Neural crest cell (in vitro differentiated cells): ENCODE measurements around the gene ADAM17. TPM values are rescaled to one million over a fixed set of nuclear protein-coding genes. Genes with fewer than 3 reads are reported as not detected.

ENCODE experiments used
- DNase-seq: peaks from one replicate; pipeline ENCODE4 v3.0.0; 2021; ENCODE audit warnings: low read depth, mixed read lengths, low spot score
- H3K27ac Mint-ChIP-seq: one replicate; pipeline ENCODE4 v1.8.0; 2021; ENCODE audit warnings: mild to moderate bottlenecking, mixed read lengths; ENCODE audit not compliant: unreplicated experiment
- H3K27me3 Mint-ChIP-seq: 2 replicates; pipeline ENCODE4 v1.8.0; 2021; ENCODE audit warnings: low read depth, mild to moderate bottlenecking, mixed read lengths
- H3K36me3 Mint-ChIP-seq: 2 replicates; pipeline ENCODE4 v1.8.0; 2021; ENCODE audit warnings: low read depth, mild to moderate bottlenecking, mixed read lengths
- H3K4me1 Mint-ChIP-seq: 2 replicates; pipeline ENCODE4 v1.8.0; 2021; ENCODE audit warnings: mixed read lengths
- H3K4me3 Mint-ChIP-seq: one replicate; pipeline ENCODE4 v1.8.0; 2021; ENCODE audit warnings: mild to moderate bottlenecking, mixed read lengths
- H3K9me3 Mint-ChIP-seq: 2 replicates; pipeline ENCODE4 v1.8.0; 2021; ENCODE audit warnings: mixed read lengths
- total RNA-seq: library from RNA; stranded (reverse); gene quantifications from 2 replicates; pipeline ENCODE4 v1.2.1, GENCODE V29; 2021
- TF ChIP-seq, protein P1 (sequence below): fragments of 200-600 bp; sonication (generic); conservative IDR thresholded peaks from 2 replicates; pipeline ENCODE4 v1.5.0; 2021; ENCODE audit warnings: antibody characterized with exemption, mild to moderate bottlenecking

The ADAM17 gene
- total RNA-seq, 1 donor from 2014 or later = 39.6 TPM

- Mint-ChIP-seq H3K9me3 (no peaks in the 10 kb centered on the region), H3K36me3 (no peaks in the 10 kb centered on the region), H3K4me3 (no peak overlapping the region), H3K27ac (no peak overlapping the region), H3K27me3 (no peaks in the 10 kb centered on the region), H3K4me1 (peaks cover 5% of the 10 kb centered on the region)
- TF ChIP-seq, protein P1, sequence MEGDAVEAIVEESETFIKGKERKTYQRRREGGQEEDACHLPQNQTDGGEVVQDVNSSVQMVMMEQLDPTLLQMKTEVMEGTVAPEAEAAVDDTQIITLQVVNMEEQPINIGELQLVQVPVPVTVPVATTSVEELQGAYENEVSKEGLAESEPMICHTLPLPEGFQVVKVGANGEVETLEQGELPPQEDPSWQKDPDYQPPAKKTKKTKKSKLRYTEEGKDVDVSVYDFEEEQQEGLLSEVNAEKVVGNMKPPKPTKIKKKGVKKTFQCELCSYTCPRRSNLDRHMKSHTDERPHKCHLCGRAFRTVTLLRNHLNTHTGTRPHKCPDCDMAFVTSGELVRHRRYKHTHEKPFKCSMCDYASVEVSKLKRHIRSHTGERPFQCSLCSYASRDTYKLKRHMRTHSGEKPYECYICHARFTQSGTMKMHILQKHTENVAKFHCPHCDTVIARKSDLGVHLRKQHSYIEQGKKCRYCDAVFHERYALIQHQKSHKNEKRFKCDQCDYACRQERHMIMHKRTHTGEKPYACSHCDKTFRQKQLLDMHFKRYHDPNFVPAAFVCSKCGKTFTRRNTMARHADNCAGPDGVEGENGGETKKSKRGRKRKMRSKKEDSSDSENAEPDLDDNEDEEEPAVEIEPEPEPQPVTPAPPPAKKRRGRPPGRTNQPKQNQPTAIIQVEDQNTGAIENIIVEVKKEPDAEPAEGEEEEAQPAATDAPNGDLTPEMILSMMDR = peak; percentile 25
- DNase-seq = no peak
These were observed 18.2 kb upstream of the ADAM17 start for GRCh38 chr2:9573840-9574239.

- peaks cover 5% of the 10 kb centered on the region for H3K4me1 Mint-ChIP-seq
- no peak overlapping the region for H3K4me3 Mint-ChIP-seq
- no peaks in the 10 kb centered on the region for H3K36me3 Mint-ChIP-seq
- no peak for DNase-seq
- no peaks in the 10 kb centered on the region for H3K27me3 Mint-ChIP-seq
- TF ChIP-seq, protein P1 = no peak
- no peaks in the 10 kb centered on the region for H3K9me3 Mint-ChIP-seq
- no peak overlapping the region for H3K27ac Mint-ChIP-seq
These were observed 17.5 kb upstream of the ADAM17 start for GRCh38 chr2:9573013-9573720.

DNA sequence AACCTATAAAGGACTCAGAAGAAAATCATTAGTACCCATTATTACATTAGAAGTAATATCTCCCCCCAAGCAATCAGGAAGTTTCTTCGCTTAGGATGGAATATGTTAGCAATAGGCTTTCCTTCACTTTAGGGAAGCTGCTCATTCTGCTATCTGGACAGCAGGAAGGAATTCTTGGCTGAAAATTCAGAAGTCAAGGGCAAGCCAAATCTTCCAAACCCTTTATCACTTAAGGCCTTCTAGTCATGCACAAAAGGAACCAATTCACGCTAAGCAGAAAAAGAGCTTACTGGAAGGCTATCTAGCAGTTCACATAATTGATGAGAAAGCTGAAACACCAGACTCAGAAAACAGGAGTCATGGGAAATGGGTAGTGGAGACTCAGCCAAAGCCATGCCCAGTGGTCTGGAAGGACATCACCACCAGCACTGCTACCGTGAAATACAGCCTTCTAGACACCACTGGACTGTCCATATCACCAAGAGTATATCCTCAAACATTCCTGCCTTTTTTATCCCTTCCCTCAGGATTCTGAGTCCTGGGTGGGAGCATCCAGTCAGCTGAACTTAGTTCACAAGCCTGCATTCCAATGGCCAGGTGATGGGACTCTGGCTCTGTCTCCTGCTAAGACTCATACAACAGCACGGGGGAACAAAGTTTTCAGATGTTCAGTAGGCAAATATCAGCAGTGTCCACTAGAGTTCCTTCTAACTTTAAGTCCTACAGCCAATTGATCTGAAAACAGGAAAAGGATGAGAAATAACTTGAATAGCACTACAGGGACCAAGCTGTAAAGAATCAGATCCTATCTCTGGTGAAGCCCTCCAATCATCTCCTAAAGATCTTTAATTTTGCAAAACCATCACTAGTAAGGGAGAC lies 14.8 kb upstream of the ADAM17 start:
- peaks cover 5% of the 10 kb centered on the region for H3K4me1 Mint-ChIP-seq
- TF ChIP-seq, protein P1 = no peak
- no peak overlapping the region for H3K4me3 Mint-ChIP-seq

GRCh38 chr2:9565436-9566153 lies 10.0 kb upstream of the ADAM17 start:
- H3K4me1 Mint-ChIP-seq = no peaks in the 10 kb centered on the region
- H3K27me3 Mint-ChIP-seq = no peaks in the 10 kb centered on the region
- H3K9me3 Mint-ChIP-seq = no peaks in the 10 kb centered on the region
- DNase-seq = no peak
- H3K27ac Mint-ChIP-seq = no peak overlapping the region
- TF ChIP-seq, protein P1 = no peak
- no peak overlapping the region for H3K4me3 Mint-ChIP-seq
- H3K36me3 Mint-ChIP-seq = peaks cover 1% of the 10 kb centered on the region

More for the DNA sequence above, 14.8 kb upstream of the ADAM17 start:
- Mint-ChIP-seq H3K9me3 (no peaks in the 10 kb centered on the region), H3K27ac (no peak overlapping the region), H3K36me3 (no peaks in the 10 kb centered on the region), H3K27me3 (no peaks in the 10 kb centered on the region)
- DNase-seq = no peak

- DNase-seq = no peak
- Mint-ChIP-seq H3K9me3 (no peaks in the 10 kb centered on the region), H3K27me3 (no peaks in the 10 kb centered on the region), H3K36me3 (peaks cover 9% of the 10 kb centered on the region), H3K27ac (no peak overlapping the region), H3K4me1 (peaks cover 18% of the 10 kb centered on the region), H3K4me3 (peak overlapping the region; percentile 72)
- TF ChIP-seq, protein P1 = no peak
These were observed 5.0 kb upstream of the ADAM17 start for GRCh38 chr2:9560628-9561027.
